Panc1 (cell line): ENCODE measurements around the gene CPA3. TPM values are rescaled to one million over a fixed set of nuclear protein-coding genes. Genes with fewer than 3 reads are reported as not detected.

Source experiments
- ATAC-seq: fragments of 200-7000 bp; cut with Tn5 transposase; 2 replicates; pipeline ENCODE4 v1.9.1; 2020; ENCODE audit warnings: mild to moderate bottlenecking, moderate library complexity
- BruUV-seq: library from RNA; stranded (reverse); fragments of 400-500 nt; replicated peaks from 2 replicates; lab custom pipeline; 2021; lab: Mats Ljungman, UMichigan
- CTCF ChIA-PET: fragments of 300-600 bp; sonication (Branson Sonifier 250); formaldehyde crosslinking; loops from one replicate; lab custom pipeline; 2022; ENCODE audit warnings: antibody characterized with exemption; lab: Charles Lee
- POLR2A ChIA-PET: fragments of 300-600 bp; sonication (Branson Sonifier 250); formaldehyde crosslinking; loops from one replicate; lab custom pipeline; 2022; ENCODE audit warnings: antibody characterized with exemption; lab: Charles Lee
- DNase-seq: peaks from one replicate; pipeline ENCODE4 v3.0.0-alpha.2; 2010; ENCODE audit warnings: low read depth, low spot score
- H3K27ac ChIP-seq: 2 replicates; pipeline ENCODE4 v1.5.1; 2011; ENCODE audit warnings: mild to moderate bottlenecking, low read length, inconsistent platforms
- H3K27me3 ChIP-seq: fragments of 200-500 bp; sonication (Bioruptor generic); 2 replicates; pipeline ENCODE4 v1.6.0; 2014; ENCODE audit warnings: low read length, inconsistent platforms; ENCODE audit not compliant: control insufficient read depth, insufficient read depth
- H3K36me3 ChIP-seq: fragments of 200-500 bp; sonication (Bioruptor generic); 2 replicates; pipeline ENCODE4 v1.5.1; 2014; ENCODE audit warnings: inconsistent platforms, mild to moderate bottlenecking, low read length, moderate library complexity; ENCODE audit not compliant: control insufficient read depth, insufficient read depth
- H3K4me1 ChIP-seq: 2 replicates; pipeline ENCODE4 v1.5.1; 2011; ENCODE audit warnings: inconsistent platforms, mild to moderate bottlenecking, low read length, moderate library complexity; ENCODE audit not compliant: control insufficient read depth, insufficient read depth
- H3K4me3 ChIP-seq, 2 experiments: 2 replicates each; pipeline ENCODE4 v1.5.1; 2011 to 2012; ENCODE audit warnings: low read depth in 2 of 2, low read length in 2 of 2, mild to moderate bottlenecking in 2 of 2, inconsistent platforms in 1 of 2, moderate library complexity in 1 of 2
- H3K9me3 ChIP-seq: fragments of 200-500 bp; sonication (Bioruptor generic); 2 replicates; pipeline ENCODE4 v1.5.1; 2014; ENCODE audit warnings: low read depth, mild to moderate bottlenecking, inconsistent platforms, low read length, moderate library complexity; ENCODE audit not compliant: control insufficient read depth, insufficient read depth
- CTCF ChIP-seq: fragments of 450-650 bp; IDR thresholded peaks from 2 replicates; pipeline ENCODE4 v1.5.1; 2017; ENCODE audit warnings: mild to moderate bottlenecking
- POLR2AphosphoS5 ChIP-seq: IDR thresholded peaks from 2 replicates; pipeline ENCODE4 v1.6.1; 2012; ENCODE audit warnings: mild to moderate bottlenecking, low read depth, low read length, moderate library complexity
- REST ChIP-seq, 2 experiments: IDR thresholded peaks; 2 replicates each; pipeline ENCODE4 v1.6.1; 2011 to 2012; ENCODE audit warnings: low read depth in 2 of 2, control low read depth in 1 of 2, low read length in 1 of 2, mild to moderate bottlenecking in 1 of 2, moderate library complexity in 1 of 2; ENCODE audit not compliant: insufficient read depth in 1 of 2
- SIN3A ChIP-seq: IDR thresholded peaks from 2 replicates; pipeline ENCODE4 v1.6.1; 2012; ENCODE audit warnings: low read depth, mild to moderate bottlenecking, low read length, moderate library complexity, borderline replicate concordance; ENCODE audit not compliant: insufficient read depth
- TCF7L2 ChIP-seq: IDR thresholded peaks from 2 replicates; pipeline ENCODE4 v1.6.1; 2011; ENCODE audit warnings: mild to moderate bottlenecking, low read depth, low read length, inconsistent platforms
- in situ Hi-C: cut with HindIII; loops from 2 replicates; pipeline ENCODE4 v1.10.0; 2016; ENCODE audit warnings: low sequenced_read_pairs, low pct_unique_long_range_greater_than_20kb
- intact Hi-C: fragments of 100-400 bp; cut with micrococcal nuclease; formaldehyde crosslinking; loops from one replicate; pipeline ENCODE4 v1.10.0; 2022; ENCODE audit not compliant: unreplicated experiment
- total RNA-seq: library from RNA; stranded (reverse); gene quantifications from one replicate; pipeline ENCODE4 v1.2.1, GENCODE V29; 2021; ENCODE audit not compliant: unreplicated experiment

The CPA3 gene
- total RNA-seq, 1 experiment from 2014 or later, result not detected

- BruUV-seq, result no TSS peak
- no peak overlapping the region for H3K4me3 ChIP-seq
- no peaks in the 10 kb centered on the region for H3K9me3 ChIP-seq
- ChIA-PET CTCF (no interaction called here), POLR2A (no interaction called here)
- peaks cover 19% of the 10 kb centered on the region; the same call in 1 of the 2 replicates for H3K27me3 ChIP-seq
- no peaks in the 10 kb centered on the region for H3K4me1 ChIP-seq
- H3K27ac ChIP-seq, result no peak overlapping the region
- in situ Hi-C loops, result no loop called here
- DNase-seq, result no peak
- no peak for TF ChIP-seq TCF7L2
- no peak for TF ChIP-seq POLR2AphosphoS5
- no peak for TF ChIP-seq SIN3A
- no peak for TF ChIP-seq CTCF
- TF ChIP-seq REST (IDR thresholded peaks at IDR 0.05; ENCODE audit: insufficient read depth in 1 of 2, low read depth in 2 of 2, low read length in 1 of 2), result no peak
- ATAC-seq, result no peak
- no peaks in the 10 kb centered on the region for H3K36me3 ChIP-seq
- intact Hi-C loops, result no loop called here
Measured at GRCh38 chr3:148839805-148840204, 25.3 kb upstream of the CPA3 start.

GRCh38 chr3:148840451-148840850 lies 24.6 kb upstream of the CPA3 start:
- TF ChIP-seq SIN3A, result no peak
- TF ChIP-seq CTCF, result no peak
- no peak for TF ChIP-seq POLR2AphosphoS5
- TF ChIP-seq REST (IDR thresholded peaks at IDR 0.05; ENCODE audit: insufficient read depth in 1 of 2, low read depth in 2 of 2, low read length in 1 of 2), result no peak
- no peak for TF ChIP-seq TCF7L2
- intact Hi-C loops, result no loop called here
- H3K36me3 ChIP-seq, result no peaks in the 10 kb centered on the region
- ChIA-PET CTCF (no interaction called here), POLR2A (no interaction called here)
- H3K4me1 ChIP-seq, result no peaks in the 10 kb centered on the region
- no peak overlapping the region for H3K27ac ChIP-seq
- no peak overlapping the region for H3K4me3 ChIP-seq
- peaks cover 18% of the 10 kb centered on the region for H3K27me3 ChIP-seq
- no peaks in the 10 kb centered on the region for H3K9me3 ChIP-seq
- in situ Hi-C loops, result no loop called here
- no TSS peak for BruUV-seq
- ATAC-seq, result no peak
- no peak for DNase-seq
